HG03432 (cell line): ENCODE data around the gene FABP6.

ENCODE experiments used
- ATAC-seq: cut with Tn5 transposase; IDR thresholded peaks from one replicate; pipeline ENCODE4 v1.9.1; 2021; ENCODE audit warnings: mild to moderate bottlenecking, moderate library complexity; ENCODE audit not compliant: unreplicated experiment

The FABP6 gene

GRCh38 chr5:160260881-160261815, 31.8 kb downstream of the FABP6 start:
- peak; percentile 69 for ATAC-seq

GRCh38 chr5:160262151-160263074, 33.1 kb downstream of the FABP6 start:
- no peak for ATAC-seq

- no peak for ATAC-seq
Measured at GRCh38 chr5:160263326-160263855, 34.1 kb downstream of the FABP6 start.

DNA sequence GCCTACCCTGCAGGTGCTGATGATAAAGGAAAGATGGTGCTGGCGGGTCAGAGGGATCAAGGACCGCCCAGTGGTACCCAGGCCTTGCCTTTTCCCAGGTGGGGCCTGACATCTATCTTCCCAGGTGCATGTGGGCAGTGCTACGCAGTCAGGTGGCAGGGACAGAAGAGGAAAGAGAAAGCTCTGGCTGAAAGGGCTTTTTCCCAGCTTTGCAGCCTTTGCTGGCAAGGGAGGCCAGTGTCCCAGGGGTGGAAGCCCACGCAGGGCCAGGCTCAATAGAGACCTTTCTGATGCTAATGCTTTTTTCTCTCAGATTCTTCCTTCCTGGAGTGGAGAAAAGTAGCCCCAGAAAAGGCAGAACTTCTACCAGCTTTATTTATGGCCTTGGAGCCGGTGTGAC, 36.7 kb downstream of the FABP6 start:
- ATAC-seq: no peak

DNA sequence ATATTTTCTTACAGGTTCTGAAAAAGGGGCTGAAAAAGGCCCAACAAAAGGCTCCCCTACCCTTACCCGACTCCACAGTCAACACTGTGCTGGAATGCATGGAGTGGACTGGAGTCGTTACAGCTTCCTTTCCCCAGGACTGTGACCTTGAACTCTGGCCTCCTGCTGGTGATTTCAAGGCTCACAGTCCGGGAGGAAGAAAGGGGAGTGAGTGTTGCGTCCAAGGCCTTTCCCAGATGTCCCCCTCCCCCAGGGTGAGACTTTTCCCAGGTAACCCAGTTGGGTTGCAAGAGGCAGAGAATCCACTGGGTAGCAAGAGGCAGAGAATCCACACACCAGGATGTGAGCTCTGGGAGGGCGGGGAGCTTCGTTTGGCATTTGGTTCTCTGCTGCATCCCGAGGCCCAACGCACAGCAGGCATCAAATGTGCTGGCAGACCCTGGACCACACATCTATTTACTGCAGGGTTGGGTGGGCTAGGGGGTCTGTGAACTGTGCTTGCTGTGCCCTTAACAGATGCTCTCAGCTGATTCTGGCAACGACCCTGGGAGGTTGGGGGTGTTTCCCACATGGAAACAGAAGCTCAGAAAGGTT, 37.5 kb downstream of the FABP6 start:
- no peak for ATAC-seq

- no peak for ATAC-seq
Measured at GRCh38 chr5:160268121-160268520, 38.8 kb downstream of the FABP6 start.

GRCh38 chr5:160269017-160269416, 39.7 kb downstream of the FABP6 start:
- ATAC-seq: no peak

DNA sequence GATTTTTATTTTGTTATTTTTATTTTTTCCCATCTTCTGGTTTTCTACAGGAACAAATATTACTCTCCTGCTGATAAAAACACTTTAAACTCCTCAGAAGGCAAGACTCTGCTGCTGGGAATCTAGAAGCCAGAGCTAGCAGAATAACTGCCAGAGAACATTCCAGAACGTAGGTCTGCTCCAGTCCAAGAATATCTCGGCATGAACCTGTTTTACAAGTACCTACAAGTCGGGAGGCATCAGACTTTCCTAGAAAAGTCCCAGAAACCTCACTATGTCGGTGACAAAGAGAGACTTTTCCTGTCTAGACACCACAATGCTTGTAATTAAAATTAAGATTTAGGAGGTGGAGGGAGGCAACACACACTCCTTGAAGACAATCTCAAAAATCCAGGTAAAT, 41.4 kb downstream of the FABP6 start:
- no peak for ATAC-seq

GRCh38 chr5:160271396-160271795, 42.1 kb downstream of the FABP6 start:
- peak; percentile 67 for ATAC-seq

DNA sequence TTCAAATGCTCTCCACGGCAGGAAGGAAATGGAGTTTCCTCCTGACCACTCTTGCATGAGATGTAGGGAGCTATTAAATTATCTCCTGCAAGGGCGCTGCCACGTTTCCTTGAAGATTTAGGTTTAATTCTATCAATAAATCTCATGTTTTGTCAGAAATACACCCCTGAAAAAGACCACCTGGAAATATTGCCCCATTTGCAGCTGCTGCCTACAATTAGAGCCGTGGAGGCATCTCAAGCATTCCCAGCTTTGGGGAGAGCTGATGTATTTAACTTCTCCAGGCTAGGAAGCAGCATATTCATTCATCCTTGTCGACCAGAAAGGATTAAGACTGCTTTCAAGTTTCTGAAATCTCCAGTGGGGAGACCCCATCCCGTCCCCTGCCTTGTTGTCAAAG, 42.5 kb downstream of the FABP6 start:
- ATAC-seq: peak; percentile 12

- no peak for ATAC-seq
Measured at GRCh38 chr5:160272264-160272663, 43.0 kb downstream of the FABP6 start.

DNA sequence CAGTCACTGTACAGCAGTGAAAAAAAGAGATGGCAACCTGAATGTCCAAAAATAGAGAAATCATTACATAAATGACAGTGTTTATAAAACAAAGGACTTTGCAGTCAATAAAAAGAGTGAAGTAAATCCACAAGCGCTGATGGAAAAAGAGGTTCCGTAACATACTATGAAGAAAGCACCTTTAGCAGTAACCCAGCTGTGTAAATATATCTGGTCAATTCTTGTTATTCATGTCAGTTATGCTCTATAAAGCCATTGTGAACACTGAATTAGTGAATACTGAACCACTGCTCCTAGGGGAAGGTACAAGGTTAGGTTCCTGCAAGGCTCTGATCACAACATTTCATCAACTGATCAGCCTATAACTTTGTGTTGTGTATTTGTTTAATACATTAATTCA, 43.6 kb downstream of the FABP6 start:
- ATAC-seq: no peak

DNA sequence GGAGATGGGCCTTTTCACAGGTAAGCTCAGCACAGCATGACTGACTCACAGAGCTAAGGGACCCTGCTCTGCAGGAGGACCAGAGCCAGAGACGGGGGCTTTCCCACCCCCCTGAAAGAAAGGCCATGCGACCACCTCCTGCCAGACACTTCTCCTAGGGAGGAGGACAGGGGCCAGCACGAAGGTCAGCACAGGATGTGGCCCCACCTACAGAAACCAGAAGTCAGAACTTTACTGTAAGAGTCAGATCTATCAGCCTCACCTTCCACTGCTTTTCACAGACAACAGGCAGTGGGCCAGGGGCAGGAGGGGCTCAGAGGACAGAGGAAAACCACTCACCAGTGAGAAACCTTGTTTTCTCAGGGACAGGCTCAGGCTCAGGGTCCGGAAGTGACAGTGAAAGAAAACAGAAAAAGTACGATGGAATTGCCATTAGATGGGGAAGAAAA, 45.2 kb downstream of the FABP6 start:
- no peak for ATAC-seq

DNA sequence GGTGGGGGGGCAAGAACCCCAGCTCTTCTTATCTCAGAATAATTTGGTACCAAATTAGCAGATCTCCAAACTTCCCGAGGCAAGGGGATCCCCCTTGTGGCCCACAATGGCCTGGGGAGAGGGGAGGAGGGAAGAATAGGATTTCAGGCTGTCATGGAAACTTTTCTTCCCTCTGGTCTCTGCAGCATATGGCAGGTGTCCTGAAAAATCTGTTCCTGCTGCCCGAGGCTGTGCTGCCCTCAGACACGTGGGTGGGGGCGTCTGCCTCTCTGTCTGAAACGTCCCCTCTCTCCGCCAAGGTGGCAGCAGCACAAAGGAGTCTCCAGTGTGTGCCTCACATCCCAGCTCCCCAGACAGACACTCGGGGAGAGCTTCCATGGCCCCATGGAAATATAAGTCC, 49.0 kb downstream of the FABP6 start:
- ATAC-seq: no peak

GRCh38 chr5:160280384-160281095, 51.2 kb downstream of the FABP6 start:
- no peak for ATAC-seq

DNA sequence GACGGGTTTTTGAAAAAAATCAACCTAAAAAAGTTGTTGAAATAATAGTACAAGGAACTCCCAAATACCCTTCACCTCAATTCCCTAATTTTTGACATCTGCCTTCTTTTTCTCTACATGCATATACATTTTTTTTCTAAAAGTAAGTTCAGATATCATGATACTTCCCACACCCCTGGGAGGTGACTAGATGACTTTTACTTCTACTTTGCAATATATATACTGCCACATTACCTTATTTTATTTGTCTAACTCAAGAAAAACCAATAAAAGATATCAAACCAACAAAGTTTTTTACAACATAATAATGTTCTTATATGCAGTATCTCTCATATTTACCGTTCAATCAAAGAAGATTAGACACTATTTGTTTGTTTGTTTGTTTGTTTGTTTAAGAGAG, 52.0 kb downstream of the FABP6 start:
- ATAC-seq: no peak

- no peak for ATAC-seq
Measured at GRCh38 chr5:160284291-160284873, 55.1 kb downstream of the FABP6 start.

DNA sequence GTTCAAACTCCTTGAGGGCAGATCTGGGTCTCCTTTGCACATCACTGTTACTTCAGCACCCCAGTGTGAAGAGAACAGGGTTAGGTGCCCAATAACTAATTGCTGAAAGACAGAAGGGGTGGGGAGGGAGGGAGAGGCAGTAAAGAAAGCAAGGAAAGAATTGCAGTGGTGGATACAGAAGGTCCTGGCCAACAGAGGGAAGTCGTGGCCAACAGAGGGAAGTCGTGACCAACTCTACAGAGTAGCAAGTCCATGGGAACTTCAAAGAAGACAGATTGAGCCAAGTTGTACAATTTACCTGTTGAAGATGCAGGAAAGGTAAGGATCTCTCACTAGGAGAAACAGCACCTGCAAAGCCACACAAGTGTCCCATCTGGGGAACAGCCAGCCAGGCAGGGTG, 56.0 kb downstream of the FABP6 start:
- no peak for ATAC-seq

DNA sequence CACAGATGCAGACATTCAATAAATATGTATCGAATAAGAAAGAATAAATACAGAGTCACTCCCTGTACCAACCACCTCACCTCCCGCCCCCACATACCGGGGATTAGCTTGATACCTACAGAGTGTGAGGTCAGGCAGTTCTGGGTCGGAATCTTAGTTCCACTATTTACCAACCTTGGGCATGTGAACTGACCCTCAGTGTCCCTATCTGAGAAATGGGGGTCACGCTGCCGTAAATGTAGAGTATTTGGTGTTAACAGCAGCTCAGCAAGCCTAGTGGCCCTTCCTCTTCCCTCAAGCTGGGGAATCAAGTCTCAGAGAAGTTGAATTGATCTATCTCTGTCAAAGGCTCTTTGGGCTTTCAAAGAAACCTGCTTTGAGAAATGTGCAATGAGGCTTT, 57.6 kb downstream of the FABP6 start:
- no peak for ATAC-seq
